ENCODE measurements around the gene TIAM1.

TIAM1 gene

GRCh38 chr21:31340514-31340913 is 3.5 kb downstream of the TIAM1 start:
- Histone ChIP-seq H3K4me1 (ENCODE audit: control extremely low read depth in 1 of 4, control insufficient read depth in 4 of 4, insufficient read depth in 4 of 4, low read length in 3 of 4) (peaks cover 2 to 37% (median 18%) of the 10 kb centered on the region in 4 experiments), H3K27me3 (replicated peaks in 2 of 5; ENCODE audit: control insufficient read depth in 4 of 5, insufficient read depth in 5 of 5, low read length in 4 of 5) (peaks cover 0 to 37% (median 9%) of the 10 kb centered on the region in 5 experiments), H3K27ac (ENCODE audit: insufficient read depth in 1 of 2, low read depth in 1 of 2, low read length in 2 of 2, poor library complexity in 1 of 2, severe bottlenecking in 2 of 2) (no peak overlapping the region), H3K4me3 (ENCODE audit: control insufficient read depth in 1 of 7, extremely low read depth in 1 of 7, insufficient read depth in 4 of 7, low read depth in 2 of 7, low read length in 6 of 7) (no peak overlapping the region), H3K9me3 (ENCODE audit: control extremely low read depth in 1 of 5, control insufficient read depth in 4 of 5, insufficient read depth in 2 of 5, low read depth in 1 of 5, low read length in 4 of 5) (no peaks in the 10 kb centered on the region), H3K36me3 (ENCODE audit: control insufficient read depth in 4 of 4, insufficient read depth in 4 of 4, low read length in 3 of 4) (peaks cover 0 to 20% (median 0%) of the 10 kb centered on the region in 4 experiments)
- 88% methylated on average over 1 of the region's 6 CpGs for WGBS (ENCODE audit: insufficient coverage)
- ChIA-PET CTCF (interaction anchor here (1.0 kb wide), 1 partner anchor 14 kb away, joined by 3 read pairs; no protein-coding TSS in a partner anchor), POLR2A (no interaction called here)
- no peak for DNase-seq

GRCh38 chr21:31339721-31340120 is 4.3 kb downstream of the TIAM1 start:
- Histone ChIP-seq H3K27ac (ENCODE audit: insufficient read depth in 1 of 2, low read depth in 1 of 2, low read length in 2 of 2, poor library complexity in 1 of 2, severe bottlenecking in 2 of 2) (no peak overlapping the region), H3K27me3 (replicated peaks in 2 of 5; ENCODE audit: control insufficient read depth in 4 of 5, insufficient read depth in 5 of 5, low read length in 4 of 5) (peaks cover 0 to 31% (median 9%) of the 10 kb centered on the region in 5 experiments), H3K9me3 (ENCODE audit: control extremely low read depth in 1 of 5, control insufficient read depth in 4 of 5, insufficient read depth in 2 of 5, low read depth in 1 of 5, low read length in 4 of 5) (no peaks in the 10 kb centered on the region), H3K36me3 (ENCODE audit: control insufficient read depth in 4 of 4, insufficient read depth in 4 of 4, low read length in 3 of 4) (peaks cover 0 to 20% (median 0%) of the 10 kb centered on the region in 4 experiments), H3K4me3 (ENCODE audit: control insufficient read depth in 1 of 7, extremely low read depth in 1 of 7, insufficient read depth in 4 of 7, low read depth in 2 of 7, low read length in 6 of 7) (no peak overlapping the region), H3K4me1 (ENCODE audit: control extremely low read depth in 1 of 4, control insufficient read depth in 4 of 4, insufficient read depth in 4 of 4, low read length in 3 of 4) (peaks cover 2 to 37% (median 18%) of the 10 kb centered on the region in 4 experiments)
- ChIA-PET CTCF (interaction anchor here (1.0 kb wide), 1 partner anchor 13 kb away, joined by 3 read pairs; no protein-coding TSS in a partner anchor), POLR2A (no interaction called here)
- 93% methylated on average over 3 of the region's 4 CpGs for WGBS (ENCODE audit: insufficient coverage)
- DNase-seq, result no peak

GRCh38 chr21:31338908-31339368 is 5.1 kb downstream of the TIAM1 start:
- 92% methylated on average over 2 of the region's 3 CpGs for WGBS (ENCODE audit: insufficient coverage)
- ChIA-PET CTCF (no interaction called here), POLR2A (no interaction called here)
- Histone ChIP-seq H3K27me3 (replicated peaks in 2 of 5; ENCODE audit: control insufficient read depth in 4 of 5, insufficient read depth in 5 of 5, low read length in 4 of 5) (peaks cover 0 to 23% (median 9%) of the 10 kb centered on the region in 5 experiments), H3K9me3 (ENCODE audit: control extremely low read depth in 1 of 5, control insufficient read depth in 4 of 5, insufficient read depth in 2 of 5, low read depth in 1 of 5, low read length in 4 of 5) (no peaks in the 10 kb centered on the region), H3K4me1 (ENCODE audit: control extremely low read depth in 1 of 4, control insufficient read depth in 4 of 4, insufficient read depth in 4 of 4, low read length in 3 of 4) (peaks cover 2 to 29% (median 12%) of the 10 kb centered on the region in 4 experiments), H3K27ac (ENCODE audit: insufficient read depth in 1 of 2, low read depth in 1 of 2, low read length in 2 of 2, poor library complexity in 1 of 2, severe bottlenecking in 2 of 2) (no peak overlapping the region), H3K36me3 (ENCODE audit: control insufficient read depth in 4 of 4, insufficient read depth in 4 of 4, low read length in 3 of 4) (peaks cover 0 to 20% (median 0%) of the 10 kb centered on the region in 4 experiments), H3K4me3 (ENCODE audit: control insufficient read depth in 1 of 7, extremely low read depth in 1 of 7, insufficient read depth in 4 of 7, low read depth in 2 of 7, low read length in 6 of 7) (no peak overlapping the region)
- no peak for DNase-seq

GRCh38 chr21:31337996-31338907 is 5.8 kb downstream of the TIAM1 start:
- peaks cover 0 to 16% (median 9%) of the 10 kb centered on the region in 5 experiments for H3K27me3 ChIP-seq (replicated peaks in 2 of 5; ENCODE audit: control insufficient read depth in 4 of 5, insufficient read depth in 5 of 5, low read length in 4 of 5)
- ChIA-PET POLR2A (no interaction called here), CTCF (no interaction called here)
- no peaks in the 10 kb centered on the region for H3K9me3 ChIP-seq (ENCODE audit: control extremely low read depth in 1 of 5, control insufficient read depth in 4 of 5, insufficient read depth in 2 of 5, low read depth in 1 of 5, low read length in 4 of 5)
- no peak overlapping the region for H3K27ac ChIP-seq (ENCODE audit: insufficient read depth in 1 of 2, low read depth in 1 of 2, low read length in 2 of 2, poor library complexity in 1 of 2, severe bottlenecking in 2 of 2)
- 96% methylated on average over 23 of the region's 25 CpGs for WGBS (ENCODE audit: insufficient coverage)
- H3K4me3 ChIP-seq (ENCODE audit: control insufficient read depth in 1 of 7, extremely low read depth in 1 of 7, insufficient read depth in 4 of 7, low read depth in 2 of 7, low read length in 6 of 7), result no peak overlapping the region
- no peak for DNase-seq
- peaks cover 0 to 20% (median 0%) of the 10 kb centered on the region in 4 experiments for H3K36me3 ChIP-seq (ENCODE audit: control insufficient read depth in 4 of 4, insufficient read depth in 4 of 4, low read length in 3 of 4)
- peaks cover 2 to 24% (median 5%) of the 10 kb centered on the region in 4 experiments for H3K4me1 ChIP-seq (ENCODE audit: control extremely low read depth in 1 of 4, control insufficient read depth in 4 of 4, insufficient read depth in 4 of 4, low read length in 3 of 4)

GRCh38 chr21:31337086-31337485 is 7.0 kb downstream of the TIAM1 start:
- ChIA-PET POLR2A (no interaction called here), CTCF (no interaction called here)
- no peaks in the 10 kb centered on the region for H3K9me3 ChIP-seq (ENCODE audit: control extremely low read depth in 1 of 5, control insufficient read depth in 4 of 5, insufficient read depth in 2 of 5, low read depth in 1 of 5, low read length in 4 of 5)
- H3K27me3 ChIP-seq (replicated peaks in 2 of 5; ENCODE audit: control insufficient read depth in 4 of 5, insufficient read depth in 5 of 5, low read length in 4 of 5), result peaks cover 0 to 5% (median 0%) of the 10 kb centered on the region in 5 experiments
- peaks cover 0 to 13% (median 0%) of the 10 kb centered on the region in 4 experiments for H3K4me1 ChIP-seq (ENCODE audit: control extremely low read depth in 1 of 4, control insufficient read depth in 4 of 4, insufficient read depth in 4 of 4, low read length in 3 of 4)
- H3K27ac ChIP-seq (ENCODE audit: insufficient read depth in 1 of 2, low read depth in 1 of 2, low read length in 2 of 2, poor library complexity in 1 of 2, severe bottlenecking in 2 of 2), result no peak overlapping the region
- no peak overlapping the region for H3K4me3 ChIP-seq (ENCODE audit: control insufficient read depth in 1 of 7, extremely low read depth in 1 of 7, insufficient read depth in 4 of 7, low read depth in 2 of 7, low read length in 6 of 7)
- WGBS (ENCODE audit: insufficient coverage), result 60% methylated on average over 1 of the region's 3 CpGs
- peaks cover 0 to 20% (median 0%) of the 10 kb centered on the region in 4 experiments for H3K36me3 ChIP-seq (ENCODE audit: control insufficient read depth in 4 of 4, insufficient read depth in 4 of 4, low read length in 3 of 4)
- no peak for DNase-seq

GRCh38 chr21:31336739-31337040 is 7.4 kb downstream of the TIAM1 start:
- DNase-seq, result no peak
- H3K9me3 ChIP-seq (ENCODE audit: control extremely low read depth in 1 of 5, control insufficient read depth in 4 of 5, insufficient read depth in 2 of 5, low read depth in 1 of 5, low read length in 4 of 5), result no peaks in the 10 kb centered on the region
- H3K4me1 ChIP-seq (ENCODE audit: control extremely low read depth in 1 of 4, control insufficient read depth in 4 of 4, insufficient read depth in 4 of 4, low read length in 3 of 4), result peaks cover 0 to 10% (median 0%) of the 10 kb centered on the region in 4 experiments
- H3K27me3 ChIP-seq (replicated peaks in 2 of 5; ENCODE audit: control insufficient read depth in 4 of 5, insufficient read depth in 5 of 5, low read length in 4 of 5), result peaks cover 0 to 3% (median 0%) of the 10 kb centered on the region in 5 experiments
- POLR2A ChIA-PET, result no interaction called here
- CTCF ChIA-PET, result interaction anchor here (1.4 kb wide), 1 partner anchor 27 kb away, joined by 3 read pairs; no protein-coding TSS in a partner anchor
- peaks cover 0 to 20% (median 0%) of the 10 kb centered on the region in 4 experiments for H3K36me3 ChIP-seq (ENCODE audit: control insufficient read depth in 4 of 4, insufficient read depth in 4 of 4, low read length in 3 of 4)
- WGBS (ENCODE audit: insufficient coverage), result 96% methylated on average over 5 of the region's 6 CpGs
- no peak overlapping the region for H3K4me3 ChIP-seq (ENCODE audit: control insufficient read depth in 1 of 7, extremely low read depth in 1 of 7, insufficient read depth in 4 of 7, low read depth in 2 of 7, low read length in 6 of 7)
- H3K27ac ChIP-seq (ENCODE audit: insufficient read depth in 1 of 2, low read depth in 1 of 2, low read length in 2 of 2, poor library complexity in 1 of 2, severe bottlenecking in 2 of 2), result no peak overlapping the region

Measured in common myeloid progenitor, CD34-positive (primary cell).